H9 (cell line): ENCODE results near the gene TFF1. TPM values are rescaled to one million over a fixed set of nuclear protein-coding genes. Genes with fewer than 3 reads are reported as not detected.

Experiments used
- DNase-seq: peaks from one replicate; pipeline ENCODE4 v3.0.0-alpha.2; 2017
- H2AFZ ChIP-seq: one replicate; pipeline ENCODE4 v1.6.1; 2013; ENCODE audit warnings: mild to moderate bottlenecking, low read length, control low read depth, moderate library complexity
- H2AK5ac ChIP-seq: 2 replicates; pipeline ENCODE4 v1.6.1; 2013; ENCODE audit warnings: low read length, control low read depth, mixed read lengths; ENCODE audit not compliant: insufficient read length
- H2BK120ac ChIP-seq: one replicate; pipeline ENCODE4 v1.6.1; 2013; ENCODE audit warnings: low read depth, mild to moderate bottlenecking, low read length, control low read depth, inconsistent platforms; ENCODE audit not compliant: poor library complexity, severe bottlenecking
- H2BK12ac ChIP-seq: 2 replicates; pipeline ENCODE4 v1.6.1; 2013; ENCODE audit warnings: low read length, control low read depth, mixed read lengths, low read depth; ENCODE audit not compliant: insufficient read length
- H2BK15ac ChIP-seq: 2 replicates; pipeline ENCODE4 v1.6.1; 2013; ENCODE audit warnings: low read depth, low read length, control low read depth
- H2BK20ac ChIP-seq: one replicate; pipeline ENCODE4 v1.6.1; 2013; ENCODE audit warnings: low read depth, mild to moderate bottlenecking, low read length, control low read depth, inconsistent platforms; ENCODE audit not compliant: poor library complexity, severe bottlenecking
- H2BK5ac ChIP-seq: 2 replicates; pipeline ENCODE4 v1.6.1; 2013; ENCODE audit warnings: low read length, control low read depth, mixed read lengths; ENCODE audit not compliant: insufficient read length
- H3K14ac ChIP-seq: 2 replicates; pipeline ENCODE4 v1.6.1; 2013; ENCODE audit warnings: low read length, control low read depth; ENCODE audit not compliant: insufficient read depth
- H3K18ac ChIP-seq: 2 replicates; pipeline ENCODE4 v1.6.1; 2013; ENCODE audit warnings: low read depth, mild to moderate bottlenecking, mixed read lengths, low read length, control low read depth; ENCODE audit not compliant: insufficient read length
- H3K23ac ChIP-seq: 2 replicates; pipeline ENCODE4 v1.6.1; 2013; ENCODE audit warnings: low read length, control low read depth, mixed read lengths, low read depth; ENCODE audit not compliant: insufficient read length
- H3K23me2 ChIP-seq: 2 replicates; pipeline ENCODE4 v1.6.1; 2013; ENCODE audit warnings: low read depth, mild to moderate bottlenecking, mixed read lengths, low read length, control low read depth; ENCODE audit not compliant: insufficient read length, poor library complexity, severe bottlenecking
- H3K27ac ChIP-seq: 2 replicates; pipeline ENCODE4 v1.5.1; 2013; ENCODE audit warnings: low read length, control low read depth, mixed read lengths, low read depth; ENCODE audit not compliant: insufficient read length
- H3K27me3 ChIP-seq: 2 replicates; pipeline ENCODE4 v1.6.1; 2013; ENCODE audit warnings: low read length, control low read depth, inconsistent platforms; ENCODE audit not compliant: insufficient read depth
- H3K4ac ChIP-seq: 2 replicates; pipeline ENCODE4 v1.6.1; 2013; ENCODE audit warnings: low read depth, mild to moderate bottlenecking, control low read depth, inconsistent platforms, low read length, moderate library complexity
- H3K4me1 ChIP-seq: 2 replicates; pipeline ENCODE4 v1.6.1; 2013; ENCODE audit warnings: low read length, control low read depth, inconsistent platforms; ENCODE audit not compliant: insufficient read depth
- H3K4me2 ChIP-seq: 2 replicates; pipeline ENCODE4 v1.6.1; 2013; ENCODE audit warnings: low read length, control low read depth, mixed read lengths; ENCODE audit not compliant: insufficient read length, insufficient read depth
- H3K56ac ChIP-seq: 2 replicates; pipeline ENCODE4 v1.6.1; 2013; ENCODE audit warnings: low read depth, mild to moderate bottlenecking, mixed read lengths, low read length, control low read depth; ENCODE audit not compliant: insufficient read length
- H3K79me1 ChIP-seq: 2 replicates; pipeline ENCODE4 v1.6.1; 2013; ENCODE audit warnings: low read depth, mild to moderate bottlenecking, moderate library complexity, low read length, control low read depth, inconsistent platforms; ENCODE audit not compliant: insufficient read depth, poor library complexity, severe bottlenecking
- H3K79me2 ChIP-seq: 2 replicates; pipeline ENCODE4 v1.6.1; 2013; ENCODE audit warnings: low read length, control low read depth, inconsistent platforms; ENCODE audit not compliant: insufficient read depth
- H3K9ac ChIP-seq: 2 replicates; pipeline ENCODE4 v1.6.1; 2013; ENCODE audit warnings: low read length, control low read depth, mixed read lengths; ENCODE audit not compliant: insufficient read length; ENCODE audit errors: extremely low read depth
- H3K9me3 ChIP-seq: one replicate; pipeline ENCODE4 v1.6.1; 2013; ENCODE audit warnings: low read depth, low read length, inconsistent platforms; ENCODE audit not compliant: control insufficient read depth
- H3T11ph ChIP-seq: one replicate; pipeline ENCODE4 v1.6.1; 2013; ENCODE audit warnings: mild to moderate bottlenecking, low read length, control low read depth, inconsistent platforms
- H4K20me1 ChIP-seq: one replicate; pipeline ENCODE4 v1.6.1; 2013; ENCODE audit not compliant: control insufficient read depth, insufficient read length, insufficient read depth
- H4K5ac ChIP-seq: 2 replicates; pipeline ENCODE4 v1.6.1; 2013; ENCODE audit warnings: low read depth, mild to moderate bottlenecking, mixed read lengths, low read length, control low read depth; ENCODE audit not compliant: insufficient read length
- H4K8ac ChIP-seq: replicated peaks from 2 replicates; pipeline ENCODE4 v1.6.1; 2013; ENCODE audit warnings: low read length, control low read depth, mixed read lengths, low read depth; ENCODE audit not compliant: insufficient read length
- H4K91ac ChIP-seq: 2 replicates; pipeline ENCODE4 v1.6.1; 2013; ENCODE audit warnings: low read depth, mild to moderate bottlenecking, moderate library complexity, mixed read lengths, low read length, control low read depth; ENCODE audit not compliant: insufficient read length
- H3K27ac Mint-ChIP-seq, 3 experiments: 2 replicates in 2 of 3; 3 replicates in 1 of 3; pipeline ENCODE4 v1.8.0; 2020 to 2021; ENCODE audit warnings: mixed read lengths in 3 of 3, mild to moderate bottlenecking in 1 of 3, moderate library complexity in 1 of 3
- H3K27me3 Mint-ChIP-seq: 2 replicates; pipeline ENCODE4 v1.8.0; 2021; ENCODE audit warnings: low read depth, mild to moderate bottlenecking, moderate library complexity, mixed read lengths
- H3K36me3 Mint-ChIP-seq, 3 experiments: 2 replicates in 2 of 3; 3 replicates in 1 of 3; pipeline ENCODE4 v1.8.0; 2020 to 2021; ENCODE audit warnings: low read depth in 3 of 3, mixed read lengths in 3 of 3; ENCODE audit not compliant: insufficient read depth in 1 of 3
- H3K4me1 Mint-ChIP-seq, 2 experiments: 2 replicates each; pipeline ENCODE4 v1.8.0; 2020; ENCODE audit warnings: mixed read lengths in 2 of 2
- H3K4me3 Mint-ChIP-seq, 2 experiments: 2 replicates in 1 of 2; 3 replicates in 1 of 2; pipeline ENCODE4 v1.8.0; 2020 to 2021; ENCODE audit warnings: mild to moderate bottlenecking in 2 of 2, mixed read lengths in 2 of 2, moderate library complexity in 1 of 2
- H3K9me3 Mint-ChIP-seq, 2 experiments: 2 replicates in 1 of 2; 3 replicates in 1 of 2; pipeline ENCODE4 v1.8.0; 2020; ENCODE audit warnings: mild to moderate bottlenecking in 2 of 2, mixed read lengths in 2 of 2, moderate library complexity in 1 of 2
- CTCF ChIP-seq: fragments of 200-600 bp; sonication (generic); conservative IDR thresholded peaks from 3 replicates; pipeline ENCODE4 v1.8.0; 2021; ENCODE audit warnings: antibody characterized with exemption, mild to moderate bottlenecking
- WGBS: extraction: QIAGEN DNeasy Blood & Tissue Kit; methylation state at CpG from one replicate; pipeline ENCODE4 v1.1.7; 2013; ENCODE audit warnings: missing lambda C conversion rate, low lambda C conversion rate, mixed read lengths; ENCODE audit not compliant: insufficient read length; ENCODE audit errors: extremely low coverage; 5-methylcytosine and 5-hydroxymethylcytosine counted together
- total RNA-seq: library from RNA; stranded (reverse); gene quantifications from 2 replicates; pipeline ENCODE4 v1.2.1, GENCODE V29; 2021

The TFF1 gene
- total RNA-seq, 1 experiment from 2014 or later, result not detected

GRCh38 chr21:42414928-42415769, 48.8 kb upstream of the TFF1 start:
- H4K91ac ChIP-seq, result no peak overlapping the region
- H3K79me2 ChIP-seq, result no peaks in the 10 kb centered on the region
- peak overlapping the region; percentile 31; the same call in 1 of the 2 replicates for H3K14ac ChIP-seq
- H4K5ac ChIP-seq, result no peak overlapping the region
- Mint-ChIP-seq H3K9me3 (no peaks in the 10 kb centered on the region; a peak in 1 of 5 replicates), H3K4me3 (no peak overlapping the region), H3K27me3 (peaks cover 7% of the 10 kb centered on the region), H3K4me1 (peaks cover 3 to 11% of the 10 kb centered on the region in 2 experiments; a peak in 3 of 4 replicates), H3K36me3 (no peaks in the 10 kb centered on the region), H3K27ac (0 out of 7 replicates have a peak overlapping the region, but pooled peaks of 1 of the 3 experiments have one; percentile 13)
- H2AFZ ChIP-seq, result no peak overlapping the region
- H3K56ac ChIP-seq, result no peak overlapping the region
- no peak for TF ChIP-seq CTCF
- no peak for DNase-seq
- no peaks in the 10 kb centered on the region for H3K4me1 ChIP-seq
- H4K8ac ChIP-seq, result no peak overlapping the region
- no peak overlapping the region for H2BK5ac ChIP-seq
- H3K79me1 ChIP-seq, result no peaks in the 10 kb centered on the region
- H3K23me2 ChIP-seq, result no peaks in the 10 kb centered on the region
- H4K20me1 ChIP-seq, result no peaks in the 10 kb centered on the region
- H3K4ac ChIP-seq, result no peak overlapping the region
- H2BK15ac ChIP-seq, result no peak overlapping the region
- H3K9ac ChIP-seq, result no peak overlapping the region
- WGBS, result no CpG with 5 or more reads among the region's 27 CpGs
- H3K4me2 ChIP-seq, result no peak overlapping the region
- no peak overlapping the region for H3K18ac ChIP-seq
- no peak overlapping the region for H2BK120ac ChIP-seq
- H2BK20ac ChIP-seq, result no peak overlapping the region
- no peak overlapping the region for H2AK5ac ChIP-seq
- no peaks in the 10 kb centered on the region for H3K27me3 ChIP-seq
- no peak overlapping the region for H3K27ac ChIP-seq
- H3K9me3 ChIP-seq, result no peaks in the 10 kb centered on the region
- no peak overlapping the region for H3K23ac ChIP-seq
- H2BK12ac ChIP-seq, result no peak overlapping the region
- H3T11ph ChIP-seq, result no peak overlapping the region
